Measurements from ENCODE around the gene NSD2.

The NSD2 gene

DNA sequence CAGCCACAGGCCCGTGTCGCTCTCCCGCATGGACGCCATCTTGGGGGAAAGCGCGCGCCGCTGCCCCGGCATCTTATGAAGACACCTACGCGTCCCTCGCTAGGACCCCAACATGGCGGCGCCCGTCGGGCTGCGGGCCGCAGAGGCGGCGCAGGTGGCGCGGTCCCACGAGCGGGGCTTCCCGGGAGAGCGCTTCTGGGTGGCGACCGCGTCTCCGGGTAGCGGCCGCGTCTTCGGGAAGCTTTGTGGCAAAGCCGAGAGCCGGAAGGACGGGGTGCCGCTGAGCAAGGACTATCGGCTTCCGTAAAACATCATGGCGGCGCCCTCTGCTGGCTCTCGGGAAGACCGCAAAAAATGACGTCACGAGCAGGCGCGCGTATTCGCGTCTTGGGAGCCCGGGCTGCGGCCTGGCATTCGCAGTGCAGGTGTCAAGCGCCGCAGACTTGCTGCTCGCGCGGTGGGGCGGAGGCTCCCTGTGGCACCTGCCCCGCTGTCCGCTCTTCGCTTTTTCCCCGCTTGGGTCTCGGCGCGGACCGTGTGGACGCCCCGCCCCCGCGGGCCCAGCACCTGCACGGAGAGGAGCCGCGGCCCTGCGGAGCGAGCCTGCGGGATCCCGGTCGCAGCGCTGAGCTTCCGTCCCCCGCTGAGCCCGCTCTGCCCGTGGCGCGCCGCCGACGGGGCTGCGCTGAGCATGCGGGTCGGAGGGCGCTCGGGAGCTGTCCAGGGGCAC lies 137.9 kb downstream of the NSD2 start, which contains the start of gene NELFA (continued):
- TF ChIP-seq ZNF354C (tag by site-specific recombination; IDR thresholded peaks at IDR 0.05; ENCODE audit: borderline replicate concordance, low read depth): no peak
- TF ChIP-seq ZNF23 (tag by site-specific recombination; IDR thresholded peaks at IDR 0.05; ENCODE audit: borderline replicate concordance): no peak
- no peak for TF ChIP-seq FEZF1 (tag by site-specific recombination; IDR thresholded peaks at IDR 0.05)
- TF ChIP-seq ZNF785 (tag by site-specific recombination; IDR thresholded peaks at IDR 0.05): no peak
- TF ChIP-seq ZNF292 (tag by site-specific recombination; IDR thresholded peaks at IDR 0.05; ENCODE audit: borderline replicate concordance, low read depth): no peak
- TF ChIP-seq BCL11A (tag by site-specific recombination; IDR thresholded peaks at IDR 0.05; ENCODE audit: low read depth): no peak
- TF ChIP-seq TCF7L2 (IDR thresholded peaks at IDR 0.05; ENCODE audit: borderline replicate concordance, low read depth, low read length): peak; percentile 89
- TF ChIP-seq ZNF843 (tag by site-specific recombination; IDR thresholded peaks at IDR 0.05): 0 out of 2 replicates have a peak, but pooled peaks have one; percentile 24
- peak; percentile 64 for TF ChIP-seq ZNF501 (tag by site-specific recombination; IDR thresholded peaks at IDR 0.05)
- TF ChIP-seq, protein P1, sequence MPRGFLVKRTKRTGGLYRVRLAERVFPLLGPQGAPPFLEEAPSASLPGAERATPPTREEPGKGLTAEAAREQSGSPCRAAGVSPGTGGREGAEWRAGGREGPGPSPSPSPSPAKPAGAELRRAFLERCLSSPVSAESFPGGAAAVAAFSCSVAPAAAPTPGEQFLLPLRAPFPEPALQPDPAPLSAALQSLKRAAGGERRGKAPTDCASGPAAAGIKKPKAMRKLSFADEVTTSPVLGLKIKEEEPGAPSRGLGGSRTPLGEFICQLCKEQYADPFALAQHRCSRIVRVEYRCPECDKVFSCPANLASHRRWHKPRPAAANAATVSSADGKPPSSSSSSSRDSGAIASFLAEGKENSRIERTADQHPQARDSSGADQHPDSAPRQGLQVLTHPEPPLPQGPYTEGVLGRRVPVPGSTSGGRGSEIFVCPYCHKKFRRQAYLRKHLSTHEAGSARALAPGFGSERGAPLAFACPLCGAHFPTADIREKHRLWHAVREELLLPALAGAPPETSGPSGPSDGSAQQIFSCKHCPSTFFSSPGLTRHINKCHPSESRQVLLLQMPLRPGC (tag by site-specific recombination; IDR thresholded peaks at IDR 0.05): 0 out of 2 replicates have a peak, but pooled peaks have one; percentile 47
- TF ChIP-seq ZNF324 (tag by site-specific recombination; IDR thresholded peaks at IDR 0.05): no peak; the same call in 1 of the 2 replicates
- TF ChIP-seq ZNF37A (tag by site-specific recombination; IDR thresholded peaks at IDR 0.05): no peak
- TF ChIP-seq, protein P2, sequence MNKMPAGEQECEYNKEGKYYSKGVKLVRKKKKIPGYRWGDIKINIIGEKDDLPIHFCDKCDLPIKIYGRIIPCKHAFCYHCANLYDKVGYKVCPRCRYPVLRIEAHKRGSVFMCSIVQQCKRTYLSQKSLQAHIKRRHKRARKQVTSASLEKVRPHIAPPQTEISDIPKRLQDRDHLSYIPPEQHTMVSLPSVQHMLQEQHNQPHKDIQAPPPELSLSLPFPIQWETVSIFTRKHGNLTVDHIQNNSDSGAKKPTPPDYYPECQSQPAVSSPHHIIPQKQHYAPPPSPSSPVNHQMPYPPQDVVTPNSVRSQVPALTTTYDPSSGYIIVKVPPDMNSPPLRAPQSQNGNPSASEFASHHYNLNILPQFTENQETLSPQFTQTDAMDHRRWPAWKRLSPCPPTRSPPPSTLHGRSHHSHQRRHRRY (tag by site-specific recombination; IDR thresholded peaks at IDR 0.05): no peak
- no peak for TF ChIP-seq ZNF132 (tag by site-specific recombination; IDR thresholded peaks at IDR 0.05; ENCODE audit: borderline replicate concordance)
- no peak for TF ChIP-seq ZNF48 (tag by site-specific recombination; IDR thresholded peaks at IDR 0.05)
- no peak for TF ChIP-seq ZNF416 (tag by site-specific recombination; IDR thresholded peaks at IDR 0.05)
- TF ChIP-seq PRDM1 (tag by site-specific recombination; IDR thresholded peaks at IDR 0.05): no peak
- peak; percentile 31; the same call in 1 of the 2 replicates for TF ChIP-seq ZNF394 (tag by site-specific recombination; IDR thresholded peaks at IDR 0.05; ENCODE audit: borderline replicate concordance)
- TF ChIP-seq ZNF792 (tag by site-specific recombination; IDR thresholded peaks at IDR 0.05): no peak
- no peak for TF ChIP-seq ZNF302 (tag by site-specific recombination; IDR thresholded peaks at IDR 0.05; ENCODE audit: low read depth)
- TF ChIP-seq, protein P3, sequence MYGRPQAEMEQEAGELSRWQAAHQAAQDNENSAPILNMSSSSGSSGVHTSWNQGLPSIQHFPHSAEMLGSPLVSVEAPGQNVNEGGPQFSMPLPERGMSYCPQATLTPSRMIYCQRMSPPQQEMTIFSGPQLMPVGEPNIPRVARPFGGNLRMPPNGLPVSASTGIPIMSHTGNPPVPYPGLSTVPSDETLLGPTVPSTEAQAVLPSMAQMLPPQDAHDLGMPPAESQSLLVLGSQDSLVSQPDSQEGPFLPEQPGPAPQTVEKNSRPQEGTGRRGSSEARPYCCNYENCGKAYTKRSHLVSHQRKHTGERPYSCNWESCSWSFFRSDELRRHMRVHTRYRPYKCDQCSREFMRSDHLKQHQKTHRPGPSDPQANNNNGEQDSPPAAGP (tag by site-specific recombination; IDR thresholded peaks at IDR 0.05): peak; percentile 43
- TF ChIP-seq, protein P4, sequence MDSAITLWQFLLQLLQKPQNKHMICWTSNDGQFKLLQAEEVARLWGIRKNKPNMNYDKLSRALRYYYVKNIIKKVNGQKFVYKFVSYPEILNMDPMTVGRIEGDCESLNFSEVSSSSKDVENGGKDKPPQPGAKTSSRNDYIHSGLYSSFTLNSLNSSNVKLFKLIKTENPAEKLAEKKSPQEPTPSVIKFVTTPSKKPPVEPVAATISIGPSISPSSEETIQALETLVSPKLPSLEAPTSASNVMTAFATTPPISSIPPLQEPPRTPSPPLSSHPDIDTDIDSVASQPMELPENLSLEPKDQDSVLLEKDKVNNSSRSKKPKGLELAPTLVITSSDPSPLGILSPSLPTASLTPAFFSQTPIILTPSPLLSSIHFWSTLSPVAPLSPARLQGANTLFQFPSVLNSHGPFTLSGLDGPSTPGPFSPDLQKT (IDR thresholded peaks at IDR 0.05; ENCODE audit: borderline replicate concordance, low read depth, low read length): no peak
- TF ChIP-seq ZNF664 (tag by site-specific recombination; IDR thresholded peaks at IDR 0.05): no peak
- no peak for TF ChIP-seq ZNF571 (tag by site-specific recombination; IDR thresholded peaks at IDR 0.05)
- TF ChIP-seq HOXC10 (CRISPR knock-in tag; IDR thresholded peaks at IDR 0.05): no peak
- TF ChIP-seq HOXA7 (CRISPR knock-in tag; IDR thresholded peaks at IDR 0.05; ENCODE audit: borderline replicate concordance): no peak
- TF ChIP-seq, protein P5, sequence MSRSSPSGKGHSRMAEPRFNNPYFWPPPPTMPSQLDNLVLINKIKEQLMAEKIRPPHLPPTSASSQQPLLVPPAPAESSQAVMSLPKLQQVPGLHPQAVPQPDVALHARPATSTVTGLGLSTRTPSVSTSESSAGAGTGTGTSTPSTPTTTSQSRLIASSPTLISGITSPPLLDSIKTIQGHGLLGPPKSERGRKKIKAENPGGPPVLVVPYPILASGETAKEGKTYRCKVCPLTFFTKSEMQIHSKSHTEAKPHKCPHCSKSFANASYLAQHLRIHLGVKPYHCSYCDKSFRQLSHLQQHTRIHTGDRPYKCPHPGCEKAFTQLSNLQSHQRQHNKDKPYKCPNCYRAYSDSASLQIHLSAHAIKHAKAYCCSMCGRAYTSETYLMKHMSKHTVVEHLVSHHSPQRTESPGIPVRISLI (tag by site-specific recombination; IDR thresholded peaks at IDR 0.05): no peak
- TF ChIP-seq, protein P6, sequence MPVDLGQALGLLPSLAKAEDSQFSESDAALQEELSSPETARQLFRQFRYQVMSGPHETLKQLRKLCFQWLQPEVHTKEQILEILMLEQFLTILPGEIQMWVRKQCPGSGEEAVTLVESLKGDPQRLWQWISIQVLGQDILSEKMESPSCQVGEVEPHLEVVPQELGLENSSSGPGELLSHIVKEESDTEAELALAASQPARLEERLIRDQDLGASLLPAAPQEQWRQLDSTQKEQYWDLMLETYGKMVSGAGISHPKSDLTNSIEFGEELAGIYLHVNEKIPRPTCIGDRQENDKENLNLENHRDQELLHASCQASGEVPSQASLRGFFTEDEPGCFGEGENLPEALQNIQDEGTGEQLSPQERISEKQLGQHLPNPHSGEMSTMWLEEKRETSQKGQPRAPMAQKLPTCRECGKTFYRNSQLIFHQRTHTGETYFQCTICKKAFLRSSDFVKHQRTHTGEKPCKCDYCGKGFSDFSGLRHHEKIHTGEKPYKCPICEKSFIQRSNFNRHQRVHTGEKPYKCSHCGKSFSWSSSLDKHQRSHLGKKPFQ (tag by site-specific recombination; IDR thresholded peaks at IDR 0.05): no peak
- TF ChIP-seq ZNF837 (tag by site-specific recombination; IDR thresholded peaks at IDR 0.05): 0 out of 2 replicates have a peak, but pooled peaks have one; percentile 41
- no peak for TF ChIP-seq MYNN (tag by site-specific recombination; IDR thresholded peaks at IDR 0.05; ENCODE audit: borderline replicate concordance)
- TF ChIP-seq, protein P7, sequence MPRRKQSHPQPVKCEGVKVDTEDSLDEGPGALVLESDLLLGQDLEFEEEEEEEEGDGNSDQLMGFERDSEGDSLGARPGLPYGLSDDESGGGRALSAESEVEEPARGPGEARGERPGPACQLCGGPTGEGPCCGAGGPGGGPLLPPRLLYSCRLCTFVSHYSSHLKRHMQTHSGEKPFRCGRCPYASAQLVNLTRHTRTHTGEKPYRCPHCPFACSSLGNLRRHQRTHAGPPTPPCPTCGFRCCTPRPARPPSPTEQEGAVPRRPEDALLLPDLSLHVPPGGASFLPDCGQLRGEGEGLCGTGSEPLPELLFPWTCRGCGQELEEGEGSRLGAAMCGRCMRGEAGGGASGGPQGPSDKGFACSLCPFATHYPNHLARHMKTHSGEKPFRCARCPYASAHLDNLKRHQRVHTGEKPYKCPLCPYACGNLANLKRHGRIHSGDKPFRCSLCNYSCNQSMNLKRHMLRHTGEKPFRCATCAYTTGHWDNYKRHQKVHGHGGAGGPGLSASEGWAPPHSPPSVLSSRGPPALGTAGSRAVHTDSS (tag by site-specific recombination; IDR thresholded peaks at IDR 0.05): no peak
